ENCODE results near the gene TES. TPM values are rescaled to one million over a fixed set of nuclear protein-coding genes. Genes with fewer than 3 reads are reported as not detected.

TES gene
- total and polyA plus RNA-seq, 9 of the 15 experiments (the other 6 are each of a cell fraction or from before 2014, with no cell fraction given) = 20.7 to 61.6 (median 53.8) TPM

DNA sequence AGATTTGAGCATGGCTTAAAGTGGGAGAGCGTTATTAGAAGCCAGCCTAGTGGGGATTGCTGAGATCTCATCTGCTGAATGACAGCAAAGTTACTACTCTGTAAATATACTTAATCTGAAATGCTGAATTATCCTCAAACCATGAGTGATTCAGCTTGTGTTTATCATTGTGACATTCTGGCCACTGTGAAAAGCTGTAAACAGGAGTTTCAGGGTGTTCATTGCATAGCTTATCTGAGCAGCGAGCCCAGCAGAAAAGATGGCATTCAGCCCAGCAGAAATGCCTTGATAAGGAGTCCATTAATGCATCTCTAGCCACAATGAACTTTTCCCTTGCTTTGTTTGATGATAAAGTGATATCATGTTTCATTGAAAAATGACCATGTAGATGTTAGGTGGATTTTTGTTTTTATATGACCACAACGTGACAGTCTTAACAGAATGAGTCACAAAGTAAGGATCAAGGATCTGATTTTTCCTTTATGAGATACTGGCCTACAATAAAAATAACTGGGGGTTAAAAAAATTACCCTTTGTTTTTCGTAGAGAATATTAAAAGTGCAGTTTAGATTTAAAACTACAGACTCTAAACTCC lies 7.8 kb downstream of the TES start (continued):
- TF ChIP-seq, protein P1, sequence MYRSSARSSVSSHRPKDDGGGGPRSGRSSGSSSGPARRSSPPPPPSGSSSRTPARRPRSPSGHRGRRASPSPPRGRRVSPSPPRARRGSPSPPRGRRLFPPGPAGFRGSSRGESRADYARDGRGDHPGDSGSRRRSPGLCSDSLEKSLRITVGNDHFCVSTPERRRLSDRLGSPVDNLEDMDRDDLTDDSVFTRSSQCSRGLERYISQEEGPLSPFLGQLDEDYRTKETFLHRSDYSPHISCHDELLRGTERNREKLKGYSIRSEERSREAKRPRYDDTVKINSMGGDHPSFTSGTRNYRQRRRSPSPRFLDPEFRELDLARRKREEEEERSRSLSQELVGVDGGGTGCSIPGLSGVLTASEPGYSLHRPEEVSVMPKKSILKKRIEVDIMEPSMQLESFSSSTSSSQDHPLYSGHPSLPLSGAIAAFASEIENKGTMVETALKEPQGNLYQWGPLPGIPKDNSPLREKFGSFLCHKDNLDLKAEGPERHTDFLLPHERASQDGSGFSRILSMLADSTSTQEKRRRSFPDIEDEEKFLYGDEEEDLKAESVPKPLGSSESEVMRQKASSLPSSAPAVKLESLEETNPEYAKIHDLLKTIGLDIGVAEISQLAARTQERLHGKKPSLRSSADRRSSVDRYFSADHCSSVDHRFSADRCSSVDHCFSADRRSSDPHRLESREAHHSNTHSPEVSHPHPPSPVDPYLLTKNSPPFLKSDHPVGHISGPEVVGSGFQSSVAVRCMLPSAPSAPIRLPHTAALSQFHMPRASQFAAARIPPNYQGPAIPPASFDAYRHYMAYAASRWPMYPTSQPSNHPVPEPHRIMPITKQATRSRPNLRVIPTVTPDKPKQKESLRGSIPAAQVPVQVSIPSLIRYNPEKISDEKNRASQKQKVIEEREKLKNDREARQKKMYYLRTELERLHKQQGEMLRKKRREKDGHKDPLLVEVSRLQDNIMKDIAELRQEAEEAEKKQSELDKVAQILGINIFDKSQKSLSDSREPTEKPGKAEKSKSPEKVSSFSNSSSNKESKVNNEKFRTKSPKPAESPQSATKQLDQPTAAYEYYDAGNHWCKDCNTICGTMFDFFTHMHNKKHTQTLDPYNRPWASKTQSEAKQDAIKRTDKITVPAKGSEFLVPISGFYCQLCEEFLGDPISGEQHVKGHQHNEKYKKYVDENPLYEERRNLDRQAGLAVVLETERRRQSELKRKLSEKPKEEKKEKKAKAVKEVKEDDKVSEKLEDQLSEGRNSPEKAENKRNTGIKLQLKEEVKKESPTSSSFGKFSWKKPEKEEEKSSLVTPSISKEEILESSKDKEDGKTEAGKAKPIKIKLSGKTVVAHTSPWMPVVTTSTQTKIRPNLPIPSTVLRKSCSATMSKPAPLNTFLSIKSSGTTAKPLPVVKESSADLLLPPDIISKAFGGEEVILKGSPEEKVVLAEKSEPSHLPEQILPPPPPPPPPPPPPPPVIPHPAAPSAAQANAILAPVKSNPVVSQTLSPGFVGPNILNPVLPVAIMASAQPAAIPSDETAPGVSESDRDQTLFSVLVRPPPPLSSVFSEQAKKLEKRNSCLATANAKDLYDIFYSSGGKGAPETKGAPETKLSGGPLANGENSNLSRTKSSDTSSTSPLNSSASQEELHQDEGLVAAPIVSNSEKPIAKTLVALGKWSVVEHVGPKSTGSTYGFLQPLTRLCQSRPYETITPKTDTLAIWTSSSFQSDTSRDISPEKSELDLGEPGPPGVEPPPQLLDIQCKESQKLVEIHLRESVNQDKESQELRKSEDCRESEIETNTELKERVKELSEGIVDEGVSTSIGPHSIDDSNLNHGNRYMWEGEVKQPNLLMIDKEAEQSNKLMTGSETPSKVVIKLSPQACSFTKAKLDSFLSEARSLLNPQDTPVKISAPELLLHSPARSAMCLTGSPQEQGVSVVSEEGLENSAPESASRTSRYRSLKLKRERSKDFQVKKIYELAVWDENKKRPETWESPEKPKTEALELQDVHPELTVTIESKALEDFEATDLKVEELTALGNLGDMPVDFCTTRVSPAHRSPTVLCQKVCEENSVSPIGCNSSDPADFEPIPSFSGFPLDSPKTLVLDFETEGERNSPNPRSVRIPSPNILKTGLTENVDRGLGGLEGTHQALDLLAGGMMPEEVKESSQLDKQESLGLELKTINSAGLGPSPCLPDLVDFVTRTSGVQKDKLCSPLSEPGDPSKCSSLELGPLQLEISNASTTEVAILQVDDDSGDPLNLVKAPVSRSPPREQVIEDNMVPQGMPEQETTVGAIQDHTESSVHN (IDR thresholded peaks at IDR 0.05; ENCODE audit: borderline replicate concordance in 1 of 2, low read depth in 1 of 2) = 0 out of 4 replicates have a peak, but pooled peaks of 1 of the 2 experiments have one; percentile 34
- TF ChIP-seq RCOR1 (IDR thresholded peaks at IDR 0.05; ENCODE audit: borderline replicate concordance in 1 of 2, low read depth in 2 of 2, low read length in 2 of 2) (peak in 1 of 2 experiments; percentile 98; a peak in 2 of 4 replicates), ZNF696 (CRISPR knock-in tag; conservative IDR thresholded peaks at IDR 0.05) (no peak), ZNF830 (CRISPR knock-in tag; IDR thresholded peaks at IDR 0.05) (no peak), ATF1 (CRISPR knock-in tag; IDR thresholded peaks at IDR 0.05) (no peak), ATF1 (tag; IDR thresholded peaks at IDR 0.05) (peak; percentile 68; the same call in 1 of the 2 replicates), PTBP1 (IDR thresholded peaks at IDR 0.05; ENCODE audit: low read depth, low read length) (no peak), EP300 (IDR thresholded peaks at IDR 0.05; ENCODE audit: low read length) (peak; percentile 88), SMAD4 (CRISPR knock-in tag; conservative IDR thresholded peaks at IDR 0.05) (0 out of 2 replicates have a peak, but pooled peaks have one; percentile 53), PCBP2 (IDR thresholded peaks at IDR 0.05; ENCODE audit: low read depth, low read length, poor library complexity, severe bottlenecking) (no peak), ZNF79 (CRISPR knock-in tag; IDR thresholded peaks at IDR 0.05; ENCODE audit: low read depth) (peak; percentile 69; the same call in 1 of the 2 replicates), CHD4 (IDR thresholded peaks at IDR 0.05; ENCODE audit: insufficient read depth, insufficient replicate concordance, low read depth, low read length, poor library complexity, severe bottlenecking) (peak; percentile 22), GATAD2B (IDR thresholded peaks at IDR 0.05; ENCODE audit: borderline replicate concordance) (peak; percentile 62; the same call in 1 of the 2 replicates), ZNF23 (CRISPR knock-in tag; IDR thresholded peaks at IDR 0.05) (no peak), FUS (optimal IDR thresholded peaks at IDR 0.05; ENCODE audit: low read depth, low read length) (no peak)
- TF ChIP-seq, protein P2, sequence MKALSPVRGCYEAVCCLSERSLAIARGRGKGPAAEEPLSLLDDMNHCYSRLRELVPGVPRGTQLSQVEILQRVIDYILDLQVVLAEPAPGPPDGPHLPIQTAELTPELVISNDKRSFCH (CRISPR knock-in tag; IDR thresholded peaks at IDR 0.05) = no peak
- TF ChIP-seq, protein P2 (tag; IDR thresholded peaks at IDR 0.05) = 0 out of 2 replicates have a peak, but pooled peaks have one; percentile 24
- TF ChIP-seq, protein P3, sequence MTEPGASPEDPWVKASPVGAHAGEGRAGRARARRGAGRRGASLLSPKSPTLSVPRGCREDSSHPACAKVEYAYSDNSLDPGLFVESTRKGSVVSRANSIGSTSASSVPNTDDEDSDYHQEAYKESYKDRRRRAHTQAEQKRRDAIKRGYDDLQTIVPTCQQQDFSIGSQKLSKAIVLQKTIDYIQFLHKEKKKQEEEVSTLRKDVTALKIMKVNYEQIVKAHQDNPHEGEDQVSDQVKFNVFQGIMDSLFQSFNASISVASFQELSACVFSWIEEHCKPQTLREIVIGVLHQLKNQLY (CRISPR knock-in tag; conservative IDR thresholded peaks at IDR 0.05) = no peak

Measured in K562 (cell line).